Ishikawa (cell line): Measurements from ENCODE around the gene C16orf86.

Source experiments
- EGR1 ChIP-seq: IDR thresholded peaks from 2 replicates; pipeline ENCODE4 v1.6.1; 2012
- YY1 ChIP-seq: IDR thresholded peaks from 2 replicates; pipeline ENCODE4 v1.6.1; 2012; ENCODE audit warnings: low read depth

DNA sequence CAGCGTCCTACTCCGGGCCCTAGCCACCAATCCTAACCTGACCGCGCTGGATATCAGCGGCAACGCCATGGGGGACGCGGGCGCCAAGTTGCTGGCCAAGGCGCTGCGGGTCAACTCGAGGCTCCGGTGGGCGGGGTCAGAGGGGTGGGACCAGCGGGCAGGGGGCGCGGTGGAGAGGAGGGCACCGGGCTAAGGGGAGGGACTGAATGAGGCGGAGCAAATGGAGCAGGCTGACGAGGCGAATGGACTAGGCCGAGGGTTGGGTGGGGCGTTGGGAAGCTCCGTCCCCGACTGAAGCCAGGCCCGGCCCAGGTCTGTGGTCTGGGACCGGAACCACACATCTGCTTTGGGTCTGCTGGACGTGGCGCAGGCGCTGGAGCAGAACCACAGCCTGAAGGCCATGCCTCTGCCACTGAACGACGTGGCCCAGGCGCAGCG is 17.1 kb upstream of the C16orf86 start:
- TF ChIP-seq EGR1 = no peak
- TF ChIP-seq YY1 = no peak
